BLaER1 (cell line): ENCODE data around the gene GRIK3.

Source experiments
- H3K27ac ChIP-seq: shearing (Covaris generic); formaldehyde crosslinking; 2 replicates; pipeline ENCODE4 v1.8.1; 2022
- H3K27me3 ChIP-seq: shearing (Covaris generic); formaldehyde crosslinking; 2 replicates; pipeline ENCODE4 v1.8.1; 2022
- H3K36me3 ChIP-seq: shearing (Covaris generic); formaldehyde crosslinking; 2 replicates; pipeline ENCODE4 v1.8.1; 2022
- H3K4me1 ChIP-seq: shearing (Covaris generic); formaldehyde crosslinking; 2 replicates; pipeline ENCODE4 v1.8.1; 2022
- H3K4me2 ChIP-seq: shearing (Covaris generic); formaldehyde crosslinking; 2 replicates; pipeline ENCODE4 v1.8.1; 2022
- H3K4me3 ChIP-seq: shearing (Covaris generic); formaldehyde crosslinking; 2 replicates; pipeline ENCODE4 v1.8.1; 2022
- H3K9ac ChIP-seq: shearing (Covaris generic); formaldehyde crosslinking; 2 replicates; pipeline ENCODE4 v1.8.1; 2022
- H3K9me3 ChIP-seq: shearing (Covaris generic); formaldehyde crosslinking; 2 replicates; pipeline ENCODE4 v1.8.1; 2022
- H4K20me1 ChIP-seq: shearing (Covaris generic); formaldehyde crosslinking; 2 replicates; pipeline ENCODE4 v1.8.1; 2022
- Cebpa-rat ChIP-seq: shearing (Covaris generic); IDR thresholded peaks from 2 replicates; pipeline ENCODE4 v1.8.1; 2022

The GRIK3 gene

GRCh38 chr1:37001703-37002102 is 32.6 kb downstream of the GRIK3 start:
- Histone ChIP-seq H3K9ac (no peak overlapping the region), H3K36me3 (no peaks in the 10 kb centered on the region), H3K4me1 (peaks cover 36% of the 10 kb centered on the region), H4K20me1 (no peaks in the 10 kb centered on the region), H3K27me3 (no peaks in the 10 kb centered on the region), H3K27ac (no peak overlapping the region), H3K4me2 (no peak overlapping the region), H3K4me3 (no peak overlapping the region), H3K9me3 (no peaks in the 10 kb centered on the region)
- no peak for TF ChIP-seq Cebpa-rat

DNA sequence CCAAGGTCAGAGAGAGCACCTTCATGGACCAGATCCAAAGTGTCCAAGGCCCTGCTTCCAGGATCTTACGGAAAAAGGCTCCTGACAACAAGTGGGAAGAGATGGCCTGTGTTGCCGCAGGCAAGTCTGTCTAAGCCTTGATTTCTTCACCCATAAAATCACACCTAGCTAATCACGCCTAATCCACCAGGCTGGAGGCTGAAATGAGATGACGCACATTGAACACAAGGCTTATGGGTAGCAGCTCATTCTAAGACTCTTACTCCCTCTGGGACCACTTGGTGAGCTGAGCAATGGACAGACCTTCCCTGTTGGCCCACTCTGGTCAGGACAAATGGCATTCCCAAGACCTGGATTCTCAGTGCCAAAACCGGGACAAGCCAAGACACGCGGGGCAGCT is 38.2 kb downstream of the GRIK3 start:
- Histone ChIP-seq H3K4me3 (no peak overlapping the region), H4K20me1 (no peaks in the 10 kb centered on the region), H3K27me3 (no peaks in the 10 kb centered on the region), H3K9ac (no peak overlapping the region), H3K9me3 (no peaks in the 10 kb centered on the region), H3K4me1 (no peaks in the 10 kb centered on the region), H3K4me2 (no peak overlapping the region), H3K36me3 (no peaks in the 10 kb centered on the region), H3K27ac (no peak overlapping the region)
- no peak for TF ChIP-seq Cebpa-rat

- H4K20me1 ChIP-seq = no peaks in the 10 kb centered on the region
- H3K9me3 ChIP-seq = no peaks in the 10 kb centered on the region
- H3K27me3 ChIP-seq = no peaks in the 10 kb centered on the region
- TF ChIP-seq Cebpa-rat = no peak
- H3K4me2 ChIP-seq = no peak overlapping the region
- no peaks in the 10 kb centered on the region for H3K4me1 ChIP-seq
- no peaks in the 10 kb centered on the region for H3K36me3 ChIP-seq
- H3K9ac ChIP-seq = no peak overlapping the region
- no peak overlapping the region for H3K4me3 ChIP-seq
- H3K27ac ChIP-seq = no peak overlapping the region
Measured at GRCh38 chr1:36994868-36995267, 39.4 kb downstream of the GRIK3 start.

DNA sequence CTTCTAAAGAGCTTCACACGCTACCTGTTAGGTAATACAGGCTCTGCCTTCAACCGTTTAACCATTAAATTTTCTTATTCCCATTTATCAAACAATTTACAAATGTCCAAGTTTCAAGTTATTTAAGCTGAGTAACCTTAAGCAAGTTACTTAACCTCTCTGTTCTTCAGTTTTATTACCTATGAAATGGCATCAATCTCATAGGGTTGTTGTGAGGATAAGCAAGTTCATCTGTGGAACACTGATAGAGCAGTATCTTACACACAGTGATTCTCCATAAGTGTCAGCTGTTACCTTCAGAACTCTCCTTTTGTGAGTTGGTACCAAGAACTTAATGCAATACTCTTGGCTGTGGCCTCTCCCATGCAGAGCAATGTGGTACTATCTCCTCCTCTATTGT is 40.0 kb downstream of the GRIK3 start:
- Histone ChIP-seq H3K27me3 (no peaks in the 10 kb centered on the region), H3K4me2 (no peak overlapping the region), H3K4me1 (no peaks in the 10 kb centered on the region), H3K36me3 (no peaks in the 10 kb centered on the region), H3K27ac (no peak overlapping the region), H3K9me3 (no peaks in the 10 kb centered on the region), H3K9ac (no peak overlapping the region), H4K20me1 (no peaks in the 10 kb centered on the region), H3K4me3 (no peak overlapping the region)
- no peak for TF ChIP-seq Cebpa-rat

- H3K4me1 ChIP-seq = no peaks in the 10 kb centered on the region
- no peaks in the 10 kb centered on the region for H3K27me3 ChIP-seq
- no peaks in the 10 kb centered on the region for H4K20me1 ChIP-seq
- H3K4me3 ChIP-seq = no peak overlapping the region
- no peaks in the 10 kb centered on the region for H3K9me3 ChIP-seq
- H3K9ac ChIP-seq = no peak overlapping the region
- H3K4me2 ChIP-seq = no peak overlapping the region
- no peaks in the 10 kb centered on the region for H3K36me3 ChIP-seq
- no peak for TF ChIP-seq Cebpa-rat
- H3K27ac ChIP-seq = no peak overlapping the region
Measured at GRCh38 chr1:36992139-36992943, 42.0 kb downstream of the GRIK3 start.

- no peak overlapping the region for H3K4me2 ChIP-seq
- no peak overlapping the region for H3K9ac ChIP-seq
- TF ChIP-seq Cebpa-rat = no peak
- H3K36me3 ChIP-seq = no peaks in the 10 kb centered on the region
- H3K4me3 ChIP-seq = no peak overlapping the region
- H3K27ac ChIP-seq = no peak overlapping the region
- no peaks in the 10 kb centered on the region for H4K20me1 ChIP-seq
- H3K9me3 ChIP-seq = no peaks in the 10 kb centered on the region
- no peaks in the 10 kb centered on the region for H3K4me1 ChIP-seq
- no peaks in the 10 kb centered on the region for H3K27me3 ChIP-seq
Measured at GRCh38 chr1:36991551-36991950, 42.8 kb downstream of the GRIK3 start.

DNA sequence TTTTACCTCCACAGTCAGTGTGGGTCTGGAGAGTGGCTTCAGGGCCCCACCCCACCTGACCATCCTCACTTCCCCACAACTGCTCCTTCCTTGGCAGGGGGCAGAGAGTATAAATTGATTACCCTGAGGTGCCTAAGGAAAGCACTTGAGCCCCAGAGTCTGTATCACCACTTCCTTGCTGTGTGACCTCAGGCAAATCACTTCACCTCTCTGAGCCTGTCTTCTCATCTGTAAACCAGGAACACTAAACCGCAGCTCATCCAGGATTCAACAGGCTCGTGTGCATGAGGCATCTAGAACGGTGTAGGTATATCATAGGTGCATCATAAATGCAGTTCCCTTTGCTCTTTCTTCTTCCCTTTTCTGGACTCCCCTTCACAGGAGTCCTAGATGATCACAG is 43.4 kb downstream of the GRIK3 start:
- Histone ChIP-seq H3K4me1 (no peaks in the 10 kb centered on the region), H3K4me2 (no peak overlapping the region), H3K4me3 (no peak overlapping the region), H3K27ac (no peak overlapping the region), H4K20me1 (no peaks in the 10 kb centered on the region), H3K9me3 (no peaks in the 10 kb centered on the region), H3K36me3 (no peaks in the 10 kb centered on the region), H3K27me3 (no peaks in the 10 kb centered on the region), H3K9ac (no peak overlapping the region)
- TF ChIP-seq Cebpa-rat = no peak

DNA sequence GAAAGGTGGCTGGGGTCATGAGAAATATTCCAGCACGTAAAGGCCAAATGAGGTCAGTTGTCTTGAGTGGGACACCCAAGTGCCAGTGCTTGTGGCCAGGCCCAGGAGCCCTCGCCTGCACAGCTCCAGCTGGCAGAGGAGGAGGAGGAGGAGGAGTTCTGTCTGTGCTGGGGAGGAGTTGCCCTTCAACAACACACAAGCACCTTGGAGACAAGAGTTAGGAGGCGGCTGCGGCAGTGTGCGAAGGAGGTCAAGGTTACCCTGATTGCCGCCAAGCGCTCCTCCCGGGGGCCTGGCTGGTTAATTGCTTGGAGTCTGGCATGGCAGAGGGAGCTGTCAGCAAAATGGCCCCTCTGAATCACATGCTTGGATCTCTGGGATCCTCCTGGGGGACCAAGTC is 45.1 kb downstream of the GRIK3 start:
- Histone ChIP-seq H3K9me3 (no peaks in the 10 kb centered on the region), H3K9ac (no peak overlapping the region), H3K4me1 (no peaks in the 10 kb centered on the region), H3K4me2 (no peak overlapping the region), H4K20me1 (no peaks in the 10 kb centered on the region), H3K36me3 (no peaks in the 10 kb centered on the region), H3K27me3 (no peaks in the 10 kb centered on the region), H3K4me3 (no peak overlapping the region), H3K27ac (no peak overlapping the region)
- no peak for TF ChIP-seq Cebpa-rat

DNA sequence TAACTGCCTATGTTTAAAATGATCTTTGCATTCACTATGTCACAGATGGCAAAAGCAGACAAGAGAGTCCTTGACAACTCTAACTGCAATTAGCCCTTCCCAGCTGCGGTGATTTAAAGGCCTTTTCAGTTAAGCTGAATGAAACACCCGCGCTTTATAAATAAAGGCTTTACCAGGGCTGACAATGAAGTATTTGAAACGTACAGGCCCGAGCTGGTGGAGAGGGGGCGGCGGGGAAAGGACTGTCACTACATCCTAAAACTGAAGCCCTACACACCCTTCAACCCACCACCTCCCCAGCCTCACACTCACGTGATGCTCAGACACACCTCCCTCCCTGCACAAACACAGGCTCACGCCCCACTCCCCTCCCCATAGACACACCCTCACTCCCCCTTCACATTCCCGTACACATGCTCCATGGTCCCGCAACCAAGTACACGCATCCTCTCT is 45.5 kb downstream of the GRIK3 start:
- Histone ChIP-seq H3K9ac (no peak overlapping the region), H3K27ac (no peak overlapping the region), H3K9me3 (no peaks in the 10 kb centered on the region), H3K4me2 (no peak overlapping the region), H4K20me1 (no peaks in the 10 kb centered on the region), H3K4me1 (no peaks in the 10 kb centered on the region), H3K4me3 (no peak overlapping the region), H3K36me3 (no peaks in the 10 kb centered on the region), H3K27me3 (no peaks in the 10 kb centered on the region)
- TF ChIP-seq Cebpa-rat = no peak

DNA sequence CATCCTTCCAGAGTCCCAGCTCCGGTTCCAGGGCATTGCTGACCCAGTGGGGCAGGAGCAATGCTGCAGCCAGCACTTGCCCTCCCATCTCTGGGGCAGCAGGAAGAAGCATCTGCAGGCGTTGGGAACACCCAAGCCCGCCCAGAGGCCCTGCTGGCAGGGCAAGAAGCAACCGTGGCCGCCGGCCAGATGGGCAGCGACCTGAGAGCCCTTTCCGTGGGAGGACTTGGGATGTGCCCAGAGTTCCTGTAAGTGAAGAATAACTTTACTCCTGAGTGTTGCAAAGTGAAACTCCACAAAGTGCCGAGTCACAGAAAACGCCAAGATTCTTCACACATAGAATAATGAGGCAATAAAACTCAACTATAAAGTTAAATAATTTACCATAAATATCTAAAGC is 46.0 kb downstream of the GRIK3 start:
- no peak for TF ChIP-seq Cebpa-rat
- H3K4me1 ChIP-seq = no peaks in the 10 kb centered on the region
- no peak overlapping the region for H3K27ac ChIP-seq
- H3K4me3 ChIP-seq = no peak overlapping the region
- no peaks in the 10 kb centered on the region for H3K9me3 ChIP-seq
- H3K9ac ChIP-seq = no peak overlapping the region
- H4K20me1 ChIP-seq = no peaks in the 10 kb centered on the region
- no peaks in the 10 kb centered on the region for H3K27me3 ChIP-seq
- H3K4me2 ChIP-seq = no peak overlapping the region
- no peaks in the 10 kb centered on the region for H3K36me3 ChIP-seq

- no peak overlapping the region for H3K9ac ChIP-seq
- TF ChIP-seq Cebpa-rat = no peak
- H3K36me3 ChIP-seq = no peaks in the 10 kb centered on the region
- no peaks in the 10 kb centered on the region for H4K20me1 ChIP-seq
- no peaks in the 10 kb centered on the region for H3K9me3 ChIP-seq
- no peak overlapping the region for H3K4me3 ChIP-seq
- no peak overlapping the region for H3K27ac ChIP-seq
- H3K4me2 ChIP-seq = no peak overlapping the region
- H3K27me3 ChIP-seq = no peaks in the 10 kb centered on the region
- H3K4me1 ChIP-seq = peaks cover 9% of the 10 kb centered on the region; the same call in 1 of the 2 replicates
Measured at GRCh38 chr1:36987276-36987675, 47.0 kb downstream of the GRIK3 start.
